NCI-H526 treated with DMSO at 0.1 percent for 48 hours (cell line): ENCODE measurements around the gene TAS2R42.

Experiments used
- DNase-seq: peaks from one replicate; lab custom pipeline; 2025; lab: John Stamatoyannopoulos, UW

TAS2R42 gene

GRCh38 chr12:11144297-11144696 is 42.4 kb downstream of the TAS2R42 start:
- no peak for DNase-seq

- no peak for DNase-seq
Observed at GRCh38 chr12:11143352-11143751, 43.4 kb downstream of the TAS2R42 start.

GRCh38 chr12:11136075-11136474 is 50.7 kb downstream of the TAS2R42 start:
- DNase-seq = no peak
